ENCODE results near the gene APBA1. TPM values are rescaled to one million over a fixed set of nuclear protein-coding genes. Genes with fewer than 3 reads are reported as not detected.
"Not testable (repeated sequence)": the region's sequence is repeated elsewhere in the genome, so short reads cannot be mapped to it uniquely, and the experiment has no call there.

The APBA1 gene
- total RNA-seq, 2 donors from 2014 or later = 6.3 to 7.5 TPM

DNA sequence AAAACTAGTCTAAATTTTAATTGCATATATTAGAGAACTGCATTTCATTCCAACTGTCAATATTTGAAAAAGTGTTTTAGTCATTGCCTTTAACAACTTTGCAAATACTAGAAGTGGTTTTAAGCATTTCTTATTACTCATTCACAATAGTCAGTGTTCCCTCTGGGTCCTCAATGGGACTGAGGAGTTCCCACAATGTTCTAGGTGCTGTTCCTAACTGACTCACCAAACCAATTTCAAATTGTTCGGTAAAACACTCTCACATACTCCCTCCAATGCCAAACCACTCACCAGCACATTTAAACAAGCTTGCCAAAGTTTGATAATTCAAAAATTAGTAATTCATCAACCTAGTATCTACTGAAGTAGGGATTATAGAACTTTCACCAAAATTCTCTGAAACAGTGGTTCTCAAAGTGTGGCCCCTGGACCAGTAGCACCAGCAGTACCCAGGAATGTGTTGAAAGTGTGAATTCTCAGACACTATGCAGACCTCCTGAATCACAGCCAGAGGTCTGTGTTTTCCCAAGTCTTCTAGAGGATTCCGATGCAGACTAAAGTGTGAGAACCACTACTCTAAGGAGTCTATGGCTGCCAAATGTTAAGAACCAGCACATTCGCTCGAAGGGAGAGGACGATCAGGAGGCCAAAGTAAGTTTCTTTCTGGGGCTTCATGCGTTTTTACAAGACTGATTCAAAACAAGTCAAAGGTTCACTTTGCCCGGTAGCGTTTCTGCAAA, 72.8 kb downstream of the APBA1 start:
- intact Hi-C loops (cut with DNase I) = no loop called here

DNA sequence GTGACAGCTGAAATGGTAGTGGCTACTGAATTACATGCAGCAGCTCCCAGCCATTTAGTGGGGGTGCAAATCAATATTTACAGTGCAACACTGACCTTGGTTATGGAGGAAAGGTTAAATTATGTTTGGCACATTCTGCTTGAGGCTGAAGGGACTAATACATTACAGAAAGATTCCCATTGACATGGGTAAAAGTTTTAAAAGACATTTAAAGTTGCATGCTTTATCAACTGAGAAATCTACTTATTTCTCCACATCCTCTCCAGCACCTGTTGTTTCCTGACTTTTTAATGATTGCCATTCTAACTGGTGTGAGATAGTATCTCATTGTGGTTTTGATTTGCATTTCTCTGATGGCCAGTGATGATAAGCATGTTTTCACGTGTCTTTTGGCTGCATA, 75.3 kb downstream of the APBA1 start:
- intact Hi-C loops (cut with DNase I); DNase-seq; H3K9ac ChIP-seq (ENCODE audit: low read depth in 2 of 2, low read length in 2 of 2); H3K4me3 ChIP-seq; H3K9me3 ChIP-seq; H3K27me3 ChIP-seq; H3K27ac ChIP-seq; H3K36me3 ChIP-seq; H3K4me1 ChIP-seq: not testable (repeated sequence)

More for the DNA sequence above, 72.8 kb downstream of the APBA1 start:
- H3K27ac ChIP-seq = no peak overlapping the region
- no peaks in the 10 kb centered on the region for H3K4me1 ChIP-seq
- no peak overlapping the region for H3K9ac ChIP-seq (ENCODE audit: low read depth in 2 of 2, low read length in 2 of 2)
- H3K9me3 ChIP-seq = no peaks in the 10 kb centered on the region
- H3K36me3 ChIP-seq = no peaks in the 10 kb centered on the region
- H3K27me3 ChIP-seq = no peaks in the 10 kb centered on the region
- DNase-seq = no peak
- no peak overlapping the region for H3K4me3 ChIP-seq
- TF ChIP-seq, protein P1, sequence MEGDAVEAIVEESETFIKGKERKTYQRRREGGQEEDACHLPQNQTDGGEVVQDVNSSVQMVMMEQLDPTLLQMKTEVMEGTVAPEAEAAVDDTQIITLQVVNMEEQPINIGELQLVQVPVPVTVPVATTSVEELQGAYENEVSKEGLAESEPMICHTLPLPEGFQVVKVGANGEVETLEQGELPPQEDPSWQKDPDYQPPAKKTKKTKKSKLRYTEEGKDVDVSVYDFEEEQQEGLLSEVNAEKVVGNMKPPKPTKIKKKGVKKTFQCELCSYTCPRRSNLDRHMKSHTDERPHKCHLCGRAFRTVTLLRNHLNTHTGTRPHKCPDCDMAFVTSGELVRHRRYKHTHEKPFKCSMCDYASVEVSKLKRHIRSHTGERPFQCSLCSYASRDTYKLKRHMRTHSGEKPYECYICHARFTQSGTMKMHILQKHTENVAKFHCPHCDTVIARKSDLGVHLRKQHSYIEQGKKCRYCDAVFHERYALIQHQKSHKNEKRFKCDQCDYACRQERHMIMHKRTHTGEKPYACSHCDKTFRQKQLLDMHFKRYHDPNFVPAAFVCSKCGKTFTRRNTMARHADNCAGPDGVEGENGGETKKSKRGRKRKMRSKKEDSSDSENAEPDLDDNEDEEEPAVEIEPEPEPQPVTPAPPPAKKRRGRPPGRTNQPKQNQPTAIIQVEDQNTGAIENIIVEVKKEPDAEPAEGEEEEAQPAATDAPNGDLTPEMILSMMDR (IDR thresholded peaks at IDR 0.05) = no peak

DNA sequence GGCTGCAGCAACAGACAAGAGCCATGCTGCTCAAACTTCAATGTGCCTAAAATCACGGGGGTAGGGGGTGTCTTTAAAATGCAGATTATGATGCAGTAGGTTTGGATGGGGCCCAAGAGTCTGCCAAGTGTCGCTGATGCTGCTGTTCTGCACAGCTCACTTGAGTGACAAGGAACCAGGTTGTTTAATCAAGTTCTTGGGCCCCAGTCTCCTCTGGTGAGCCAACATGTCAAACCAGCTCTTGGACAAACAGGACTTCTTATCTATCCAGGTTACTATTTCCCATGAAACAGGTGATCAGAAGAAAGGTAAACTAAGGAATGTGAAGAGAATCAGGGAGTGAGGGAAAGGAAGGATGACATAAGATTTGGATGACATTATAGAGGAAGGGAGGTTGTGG, 78.0 kb downstream of the APBA1 start:
- no peak for DNase-seq
- H3K9me3 ChIP-seq = no peaks in the 10 kb centered on the region
- TF ChIP-seq, protein P1 (IDR thresholded peaks at IDR 0.05) = no peak
- no peak overlapping the region for H3K9ac ChIP-seq (ENCODE audit: low read depth in 2 of 2, low read length in 2 of 2)
- no peaks in the 10 kb centered on the region for H3K27me3 ChIP-seq
- H3K4me3 ChIP-seq = no peak overlapping the region
- H3K36me3 ChIP-seq = no peaks in the 10 kb centered on the region
- H3K4me1 ChIP-seq = no peaks in the 10 kb centered on the region
- H3K27ac ChIP-seq = no peak overlapping the region
- intact Hi-C loops (cut with DNase I) = no loop called here

DNA sequence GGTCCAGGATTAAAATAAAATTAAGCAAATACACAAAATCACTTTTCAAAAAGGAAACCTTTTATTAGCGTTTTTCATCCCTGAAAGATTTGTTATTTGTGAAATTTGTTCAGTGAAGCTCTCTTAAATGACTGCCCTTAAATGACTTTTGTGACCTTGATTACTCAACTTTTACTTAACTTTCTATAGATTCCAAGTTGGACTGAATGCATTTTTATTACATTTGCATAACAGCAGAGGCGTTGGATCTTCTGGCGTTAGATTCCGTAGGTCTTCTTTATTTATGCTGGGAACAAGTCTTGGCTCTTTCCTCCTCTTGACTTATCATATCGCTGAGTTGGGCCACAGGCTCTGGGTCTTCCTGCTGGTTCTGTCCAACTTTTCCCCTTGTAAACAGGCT, 78.4 kb downstream of the APBA1 start:
- no peaks in the 10 kb centered on the region for H3K9me3 ChIP-seq
- no peak for DNase-seq
- H3K4me3 ChIP-seq = no peak overlapping the region
- no peaks in the 10 kb centered on the region for H3K27me3 ChIP-seq
- intact Hi-C loops (cut with DNase I) = no loop called here
- H3K9ac ChIP-seq (ENCODE audit: low read depth in 2 of 2, low read length in 2 of 2) = no peak overlapping the region
- no peaks in the 10 kb centered on the region for H3K4me1 ChIP-seq
- no peak overlapping the region for H3K27ac ChIP-seq
- TF ChIP-seq, protein P1 (IDR thresholded peaks at IDR 0.05) = no peak
- H3K36me3 ChIP-seq = no peaks in the 10 kb centered on the region

DNA sequence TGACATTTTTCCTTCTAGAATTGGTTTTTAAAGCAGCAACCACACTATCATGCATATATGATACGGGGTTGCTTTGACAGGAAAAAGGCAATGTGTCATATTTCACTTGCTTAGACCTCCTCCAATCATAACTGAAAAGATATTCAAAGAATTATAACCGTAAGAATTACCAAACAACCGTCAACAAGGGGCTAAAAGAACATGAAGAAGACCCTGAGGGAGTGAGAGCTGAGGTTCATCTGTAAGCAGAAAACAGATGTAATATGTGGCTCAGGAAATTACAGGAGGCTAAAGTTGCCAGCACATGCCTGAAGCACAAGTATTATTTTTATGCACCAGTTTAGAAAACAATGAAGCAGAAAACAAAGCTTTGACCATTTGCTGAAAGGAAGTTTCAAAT, 78.9 kb downstream of the APBA1 start:
- no peaks in the 10 kb centered on the region for H3K36me3 ChIP-seq
- H3K27ac ChIP-seq = no peak overlapping the region
- no peak for DNase-seq
- H3K4me1 ChIP-seq = no peaks in the 10 kb centered on the region
- no peak overlapping the region for H3K9ac ChIP-seq (ENCODE audit: low read depth in 2 of 2, low read length in 2 of 2)
- H3K9me3 ChIP-seq = no peaks in the 10 kb centered on the region
- H3K4me3 ChIP-seq = no peak overlapping the region
- TF ChIP-seq, protein P1 (IDR thresholded peaks at IDR 0.05) = no peak
- intact Hi-C loops (cut with DNase I) = no loop called here
- no peaks in the 10 kb centered on the region for H3K27me3 ChIP-seq

DNA sequence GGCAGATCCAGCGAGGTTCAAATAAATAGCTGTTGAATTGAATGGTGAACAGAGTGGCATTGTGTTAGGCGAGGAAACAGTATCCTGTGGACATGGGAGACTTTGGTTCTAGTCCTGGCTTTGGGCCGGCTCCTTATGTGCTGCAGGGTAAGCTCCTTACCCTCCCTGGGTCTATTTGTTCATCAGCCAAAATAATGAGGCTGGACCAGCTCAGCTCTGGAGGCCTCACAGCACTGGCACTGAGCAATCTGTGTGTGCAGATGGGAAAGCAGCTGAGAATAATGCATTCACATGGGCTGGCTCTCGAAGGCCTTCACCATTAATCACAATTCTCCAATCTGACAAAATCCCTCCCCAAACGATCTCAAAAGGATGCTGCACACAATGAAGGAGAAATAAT, 81.9 kb downstream of the APBA1 start:
- Histone ChIP-seq H3K27me3 (no peaks in the 10 kb centered on the region), H3K27ac (no peak overlapping the region), H3K36me3 (no peaks in the 10 kb centered on the region), H3K9me3 (no peaks in the 10 kb centered on the region), H3K4me3 (no peak overlapping the region), H3K4me1 (no peaks in the 10 kb centered on the region), H3K9ac (ENCODE audit: low read depth in 2 of 2, low read length in 2 of 2) (no peak overlapping the region)
- intact Hi-C loops (cut with DNase I) = no loop called here
- TF ChIP-seq, protein P1 (IDR thresholded peaks at IDR 0.05) = no peak
- DNase-seq = no peak

Data from colonic mucosa (tissue), 4 donors.